HepG2 (cell line): ENCODE measurements around the gene RABIF. TPM values are rescaled to one million over a fixed set of nuclear protein-coding genes. Genes with fewer than 3 reads are reported as not detected.

Experiments used
- AHDC1 ChIP-seq: sonication (generic); formaldehyde crosslinking; IDR thresholded peaks from 2 replicates; pipeline ENCODE4 v1.5.1; 2020; ENCODE audit warnings: mild to moderate bottlenecking, missing genetic modification reagents, borderline replicate concordance
- BATF2 ChIP-seq: sonication (generic); formaldehyde crosslinking; IDR thresholded peaks from 2 replicates; pipeline ENCODE4 v1.8.0; 2022; ENCODE audit warnings: mild to moderate bottlenecking, missing genetic modification reagents, moderate library complexity
- EP300 ChIP-seq, 3 experiments: sonication (generic) in 1 of 3; formaldehyde crosslinking in 1 of 3; IDR thresholded peaks; 2 replicates each; pipeline versions ENCODE4 v1.5.1 to v1.6.1; 2011 to 2020; ENCODE audit warnings: low read depth in 2 of 3, low read length in 2 of 3, borderline replicate concordance in 1 of 3, improper control_type of control experiment in 1 of 3, mild to moderate bottlenecking in 1 of 3, missing genetic modification reagents in 1 of 3, moderate library complexity in 1 of 3
- GMEB1 ChIP-seq: sonication (generic); formaldehyde crosslinking; IDR thresholded peaks from 2 replicates; pipeline ENCODE4 v1.5.1; 2020; ENCODE audit warnings: missing genetic modification reagents, mild to moderate bottlenecking, borderline replicate concordance
- MYNN ChIP-seq: sonication (generic); formaldehyde crosslinking; IDR thresholded peaks from 2 replicates; pipeline ENCODE4 v1.4.0; 2020; ENCODE audit warnings: mild to moderate bottlenecking, low read depth, missing genetic modification reagents
- ONECUT2 ChIP-seq: sonication (generic); formaldehyde crosslinking; IDR thresholded peaks from 2 replicates; pipeline ENCODE4 v1.4.0; 2020; ENCODE audit warnings: missing genetic modification reagents
- PAX8 ChIP-seq: sonication (generic); formaldehyde crosslinking; IDR thresholded peaks from 2 replicates; pipeline ENCODE4 v1.8.0; 2022; ENCODE audit warnings: mild to moderate bottlenecking, missing genetic modification reagents, borderline replicate concordance
- PHF20 ChIP-seq: sonication (generic); formaldehyde crosslinking; IDR thresholded peaks from 2 replicates; pipeline ENCODE4 v1.5.0; 2020; ENCODE audit warnings: mild to moderate bottlenecking, missing genetic modification reagents
- RBM22 ChIP-seq: fragments of 200-400 bp; formaldehyde crosslinking; optimal IDR thresholded peaks from 2 replicates; pipeline ENCODE3; 2017; ENCODE audit warnings: mild to moderate bottlenecking, low read length, moderate library complexity
- RCOR2 ChIP-seq: IDR thresholded peaks from 2 replicates; pipeline ENCODE4 v1.6.1; 2016; ENCODE audit warnings: missing biosample characterization, missing genetic modification reagents
- REL ChIP-seq: sonication (generic); formaldehyde crosslinking; conservative IDR thresholded peaks from 2 replicates; pipeline ENCODE4 v1.8.0; 2022; ENCODE audit warnings: mild to moderate bottlenecking, missing genetic modification reagents, moderate library complexity
- RFX1 ChIP-seq: fragments of 450-650 bp; IDR thresholded peaks from 2 replicates; pipeline ENCODE4 v1.6.1; 2017
- TP53 ChIP-seq: sonication (generic); formaldehyde crosslinking; conservative IDR thresholded peaks from 2 replicates; pipeline ENCODE4 v1.4.0; 2020; ENCODE audit warnings: missing genetic modification reagents
- ZBTB7A ChIP-seq: sonication (generic); formaldehyde crosslinking; IDR thresholded peaks from 2 replicates; pipeline ENCODE4 v1.8.0; 2022; ENCODE audit warnings: mild to moderate bottlenecking, missing genetic modification reagents
- ZBTB7B ChIP-seq: sonication (generic); formaldehyde crosslinking; IDR thresholded peaks from 2 replicates; pipeline ENCODE4 v1.4.0; 2020; ENCODE audit warnings: missing genetic modification reagents
- ZNF10 ChIP-seq: sonication (generic); formaldehyde crosslinking; IDR thresholded peaks from 2 replicates; pipeline ENCODE4 v1.4.0; 2020; ENCODE audit warnings: mild to moderate bottlenecking, low read depth, missing genetic modification reagents, borderline replicate concordance
- ZNF503 ChIP-seq: sonication (generic); formaldehyde crosslinking; IDR thresholded peaks from 2 replicates; pipeline ENCODE4 v1.4.0; 2020; ENCODE audit warnings: missing genetic modification reagents
- ZNF740 ChIP-seq: sonication (generic); formaldehyde crosslinking; IDR thresholded peaks from 2 replicates; pipeline ENCODE4 v1.4.0; 2020; ENCODE audit warnings: missing genetic modification reagents
- polyA plus RNA-seq, 8 experiments: library from polyadenylated mRNA; depleted of rRNA in 3 of 8; stranded (reverse) in 7 of 8; unstranded in 1 of 8; fragments of >200 nt; fragmentation: Illumina TruSeq in 4 of 8; extraction: Trizol in 4 of 8; gene quantifications; 2 replicates each; pipeline versions ENCODE4 v1.2.1 to v1.2.3, GENCODE V29; 2011 to 2016; ENCODE audit warnings: low read depth in 4 of 8, missing spikeins in 1 of 8, mixed read lengths in 1 of 8; ENCODE audit not compliant: insufficient read depth in 1 of 8
- total RNA-seq, 5 experiments: library from RNA; depleted of rRNA; stranded (reverse); fragments of >200 nt; fragmentation: Illumina TruSeq; extraction: Trizol; gene quantifications; 2 replicates each; pipeline ENCODE4 v1.2.3, GENCODE V29; 2016; ENCODE audit warnings: low read depth in 1 of 5

RABIF gene
- total and polyA plus RNA-seq, 2 of the 13 experiments (the other 11 are each of a cell fraction or from before 2014, with no cell fraction given), result 7.6 to 8.3 TPM

GRCh38 chr1:202888531-202889360 is at the start of gene RABIF (continued):
- TF ChIP-seq REL (CRISPR knock-in tag) (no peak), ZBTB7B (CRISPR knock-in tag) (no peak), ZNF503 (CRISPR knock-in tag) (0 out of 2 replicates have a peak, but pooled peaks have one; percentile 55), PHF20 (peak; percentile 73), RFX1 (no peak), AHDC1 (CRISPR knock-in tag) (no peak), ZNF10 (CRISPR knock-in tag) (no peak), GMEB1 (CRISPR knock-in tag) (0 out of 2 replicates have a peak, but pooled peaks have one; percentile 61), MYNN (CRISPR knock-in tag) (no peak), PAX8 (no peak), TP53 (CRISPR knock-in tag) (no peak), ONECUT2 (no peak), ZNF740 (0 out of 2 replicates have a peak, but pooled peaks have one; percentile 10), ZBTB7A (CRISPR knock-in tag) (peak; percentile 20; the same call in 1 of the 2 replicates), EP300 (IDR thresholded peaks at IDR 0.05; ENCODE audit: low read depth in 2 of 2, low read length in 2 of 2) (no peak), EP300 (CRISPR knock-in tag; IDR thresholded peaks at IDR 0.05; ENCODE audit: borderline replicate concordance) (no peak), BATF2 (CRISPR knock-in tag) (no peak), RBM22 (peak; percentile 69), RCOR2 (CRISPR knock-in tag) (no peak)
